Calu3 (cell line): ENCODE results near the gene PPP1R36. TPM values are rescaled to one million over a fixed set of nuclear protein-coding genes. Genes with fewer than 3 reads are reported as not detected.

Experiments used
- BruUV-seq: library from RNA; stranded (reverse); fragments of 400-500 nt; replicated peaks from 2 replicates; lab custom pipeline; 2021; lab: Mats Ljungman, UMichigan
- CTCF ChIA-PET: fragments of 300-600 bp; sonication (Branson Sonifier 250); formaldehyde crosslinking; loops from one replicate; lab custom pipeline; 2022; ENCODE audit warnings: antibody characterized with exemption; lab: Charles Lee
- DNase-seq: peaks from one replicate; pipeline ENCODE4 v3.0.0; 2022
- H3K27ac Mint-ChIP-seq: one replicate; pipeline ENCODE4 v1.8.0; 2022; ENCODE audit warnings: mixed read lengths; ENCODE audit not compliant: unreplicated experiment
- H3K27me3 Mint-ChIP-seq: one replicate; pipeline ENCODE4 v1.8.0; 2022; ENCODE audit warnings: mixed read lengths; ENCODE audit not compliant: unreplicated experiment
- H3K36me3 Mint-ChIP-seq: one replicate; pipeline ENCODE4 v1.8.0; 2022; ENCODE audit warnings: mild to moderate bottlenecking, moderate library complexity, mixed read lengths; ENCODE audit not compliant: insufficient read depth, unreplicated experiment
- H3K4me1 Mint-ChIP-seq: one replicate; pipeline ENCODE4 v1.8.0; 2022; ENCODE audit warnings: mild to moderate bottlenecking, low read depth, mixed read lengths; ENCODE audit not compliant: unreplicated experiment
- H3K4me3 Mint-ChIP-seq: one replicate; pipeline ENCODE4 v1.8.0; 2022; ENCODE audit warnings: mild to moderate bottlenecking, low read depth, moderate library complexity, mixed read lengths; ENCODE audit not compliant: unreplicated experiment
- H3K9me3 Mint-ChIP-seq: one replicate; pipeline ENCODE4 v1.8.0; 2022; ENCODE audit warnings: low read depth, mixed read lengths; ENCODE audit not compliant: unreplicated experiment
- intact Hi-C: fragments of 100-400 bp; cut with micrococcal nuclease; formaldehyde crosslinking; loops from one replicate; pipeline ENCODE4 v1.10.0; 2022; ENCODE audit not compliant: unreplicated experiment
- total RNA-seq: library from RNA; stranded (reverse); gene quantifications from 2 replicates; pipeline ENCODE4 v1.2.3, GENCODE V29; 2022
- TF ChIP-seq, protein P1 (sequence below): fragments of 200-600 bp; IDR thresholded peaks from one replicate; pipeline ENCODE4 v1.8.0; 2022; ENCODE audit warnings: antibody characterized with exemption; ENCODE audit not compliant: unreplicated experiment

Gene PPP1R36
- total RNA-seq, 1 experiment from 2014 or later, result 0.40 TPM

GRCh38 chr14:64636208-64636979 is 86.6 kb downstream of the PPP1R36 start:
- no peaks in the 10 kb centered on the region for H3K27me3 Mint-ChIP-seq
- peaks cover 10% of the 10 kb centered on the region for H3K4me1 Mint-ChIP-seq
- no TSS peak for BruUV-seq
- DNase-seq, result peak; percentile 70
- H3K9me3 Mint-ChIP-seq, result no peaks in the 10 kb centered on the region
- TF ChIP-seq, protein P1, sequence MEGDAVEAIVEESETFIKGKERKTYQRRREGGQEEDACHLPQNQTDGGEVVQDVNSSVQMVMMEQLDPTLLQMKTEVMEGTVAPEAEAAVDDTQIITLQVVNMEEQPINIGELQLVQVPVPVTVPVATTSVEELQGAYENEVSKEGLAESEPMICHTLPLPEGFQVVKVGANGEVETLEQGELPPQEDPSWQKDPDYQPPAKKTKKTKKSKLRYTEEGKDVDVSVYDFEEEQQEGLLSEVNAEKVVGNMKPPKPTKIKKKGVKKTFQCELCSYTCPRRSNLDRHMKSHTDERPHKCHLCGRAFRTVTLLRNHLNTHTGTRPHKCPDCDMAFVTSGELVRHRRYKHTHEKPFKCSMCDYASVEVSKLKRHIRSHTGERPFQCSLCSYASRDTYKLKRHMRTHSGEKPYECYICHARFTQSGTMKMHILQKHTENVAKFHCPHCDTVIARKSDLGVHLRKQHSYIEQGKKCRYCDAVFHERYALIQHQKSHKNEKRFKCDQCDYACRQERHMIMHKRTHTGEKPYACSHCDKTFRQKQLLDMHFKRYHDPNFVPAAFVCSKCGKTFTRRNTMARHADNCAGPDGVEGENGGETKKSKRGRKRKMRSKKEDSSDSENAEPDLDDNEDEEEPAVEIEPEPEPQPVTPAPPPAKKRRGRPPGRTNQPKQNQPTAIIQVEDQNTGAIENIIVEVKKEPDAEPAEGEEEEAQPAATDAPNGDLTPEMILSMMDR, result peak; percentile 82
- H3K36me3 Mint-ChIP-seq, result no peaks in the 10 kb centered on the region
- intact Hi-C loops, result loop anchor here (1.0 to 5.0 kb wide), 2 partner anchors 96 to 294 kb away; partner anchors contain the start of gene HSPA2
- no peak overlapping the region for H3K27ac Mint-ChIP-seq
- no peak overlapping the region for H3K4me3 Mint-ChIP-seq
- CTCF ChIA-PET, result interaction anchor here (0.6 to 1.5 kb wide), 6 partner anchors 10 to 321 kb away, joined by 3 to 5 read pairs (median 4); partner anchors contain the start of gene HSPA2

DNA sequence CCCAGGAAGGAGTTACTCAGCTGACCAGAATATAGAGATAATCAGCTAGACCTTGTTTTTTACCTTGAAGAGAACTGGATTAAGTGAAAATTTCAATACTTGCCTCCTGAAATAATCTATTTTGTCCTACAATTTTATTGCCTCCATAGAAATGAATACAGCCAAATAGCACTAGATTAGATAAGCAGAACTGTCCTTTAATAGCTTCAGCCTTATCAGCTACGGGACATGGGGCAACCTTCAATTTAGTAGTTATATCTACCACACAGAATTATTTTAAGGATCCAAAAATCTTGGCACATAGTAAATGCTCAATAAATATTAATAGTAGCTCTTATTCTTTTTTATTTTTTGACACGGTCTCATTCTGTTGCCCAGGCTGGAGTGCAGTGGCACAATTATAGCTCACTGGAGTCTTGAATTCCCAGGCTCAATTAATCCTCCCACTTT is 87.2 kb downstream of the PPP1R36 start:
- Mint-ChIP-seq H3K9me3 (no peaks in the 10 kb centered on the region), H3K4me1 (peaks cover 10% of the 10 kb centered on the region), H3K27me3 (no peaks in the 10 kb centered on the region), H3K4me3 (no peak overlapping the region), H3K27ac (no peak overlapping the region), H3K36me3 (no peaks in the 10 kb centered on the region)
- intact Hi-C loops, result loop anchor here (1.0 to 5.0 kb wide), 2 partner anchors 97 to 295 kb away; partner anchors contain the start of gene HSPA2
- CTCF ChIA-PET, result interaction anchor here (0.6 to 1.5 kb wide), 4 partner anchors 17 to 322 kb away, joined by 3 to 5 read pairs (median 4); partner anchors contain the start of gene HSPA2
- no peak for DNase-seq
- BruUV-seq, result no TSS peak
- TF ChIP-seq, protein P1, result no peak

DNA sequence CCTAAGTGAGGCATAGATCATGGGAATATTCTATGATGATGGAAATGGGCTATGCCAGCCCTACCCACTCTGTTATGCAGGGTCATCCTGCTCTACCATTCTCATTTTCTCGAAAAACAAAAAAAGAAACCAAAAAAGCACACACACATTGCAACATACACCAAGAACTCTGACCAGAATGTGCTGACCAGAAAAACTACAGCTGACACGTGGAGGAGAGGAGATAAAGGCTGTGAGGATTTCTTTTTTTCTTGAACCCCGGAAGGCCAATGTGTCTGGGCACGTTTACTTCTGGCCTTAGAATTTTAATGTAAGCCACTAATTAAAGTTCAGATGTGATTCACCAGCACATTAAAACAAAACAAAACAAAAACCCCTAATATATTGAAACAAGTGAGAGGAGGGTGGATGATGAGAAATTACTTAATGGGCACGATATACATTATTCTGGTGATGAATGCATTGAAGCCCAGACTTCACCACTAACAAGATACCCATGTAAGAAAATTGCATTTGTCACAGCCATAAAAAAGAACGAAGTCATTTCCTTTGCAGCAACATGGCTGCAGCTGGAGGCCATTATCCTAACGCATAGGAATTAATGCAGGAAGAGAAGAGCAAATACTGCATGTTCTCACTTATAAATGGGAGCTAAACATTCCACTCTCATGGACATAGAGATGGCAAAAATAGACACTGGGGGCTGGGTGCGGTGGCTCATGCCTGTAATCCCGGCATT is 88.1 kb downstream of the PPP1R36 start:
- Mint-ChIP-seq H3K4me3 (no peak overlapping the region), H3K9me3 (no peaks in the 10 kb centered on the region), H3K4me1 (peaks cover 10% of the 10 kb centered on the region), H3K36me3 (no peaks in the 10 kb centered on the region), H3K27me3 (no peaks in the 10 kb centered on the region), H3K27ac (no peak overlapping the region)
- intact Hi-C loops, result loop anchor here (5.0 kb wide), 1 partner anchor 296 kb away; no protein-coding TSS in a partner anchor
- no peak for DNase-seq
- BruUV-seq, result no TSS peak
- CTCF ChIA-PET, result interaction anchor here (1.5 kb wide), 1 partner anchor 135 kb away, joined by 3 read pairs; no protein-coding TSS in a partner anchor
- TF ChIP-seq, protein P1, result no peak

DNA sequence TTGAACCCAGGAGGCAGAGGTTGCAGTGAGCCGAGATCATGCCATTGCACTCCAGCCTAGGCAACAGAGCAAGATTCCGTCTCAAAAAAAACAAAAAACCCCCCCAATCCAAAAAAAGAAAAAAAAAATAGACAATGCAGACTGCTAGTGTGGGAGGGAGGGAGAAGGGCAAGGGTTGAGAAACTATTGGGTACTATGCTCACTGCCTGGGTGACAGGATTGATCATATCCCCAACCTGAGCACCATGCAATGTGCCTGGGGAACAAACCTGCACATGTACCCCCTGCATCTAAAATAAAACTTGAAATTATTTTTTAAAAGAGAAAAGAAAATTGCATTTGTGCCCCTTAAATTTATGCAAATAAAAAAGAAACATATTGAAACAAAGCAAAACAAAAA is 88.9 kb downstream of the PPP1R36 start:
- intact Hi-C loops, result loop anchor here (5.0 kb wide), 1 partner anchor 296 kb away; no protein-coding TSS in a partner anchor

More for the DNA sequence above, 88.9 kb downstream of the PPP1R36 start:
- CTCF ChIA-PET, result no interaction called here
- Mint-ChIP-seq H3K27me3 (no peaks in the 10 kb centered on the region), H3K36me3 (no peaks in the 10 kb centered on the region), H3K9me3 (no peaks in the 10 kb centered on the region), H3K27ac (no peak overlapping the region), H3K4me3 (no peak overlapping the region), H3K4me1 (peaks cover 10% of the 10 kb centered on the region)
- TF ChIP-seq, protein P1, result no peak
- BruUV-seq, result no TSS peak
- DNase-seq, result no peak
